LNCaP clone FGC (cell line): ENCODE data around the gene OPCML.

Experiments
- DNase-seq: peaks from one replicate; pipeline ENCODE4 v3.0.0-alpha.2; 2011; ENCODE audit warnings: low read depth
- H3K4me3 ChIP-seq: 2 replicates; pipeline ENCODE4 v1.5.1; 2011; ENCODE audit warnings: mild to moderate bottlenecking, low read depth, low read length, control low read depth
- TF ChIP-seq, protein P1 (sequence below): IDR thresholded peaks from 2 replicates; pipeline ENCODE4 v1.5.1; 2012; ENCODE audit warnings: mild to moderate bottlenecking; ENCODE audit not compliant: control insufficient read depth, insufficient read depth; ENCODE audit errors: extremely low read depth

Gene OPCML

DNA sequence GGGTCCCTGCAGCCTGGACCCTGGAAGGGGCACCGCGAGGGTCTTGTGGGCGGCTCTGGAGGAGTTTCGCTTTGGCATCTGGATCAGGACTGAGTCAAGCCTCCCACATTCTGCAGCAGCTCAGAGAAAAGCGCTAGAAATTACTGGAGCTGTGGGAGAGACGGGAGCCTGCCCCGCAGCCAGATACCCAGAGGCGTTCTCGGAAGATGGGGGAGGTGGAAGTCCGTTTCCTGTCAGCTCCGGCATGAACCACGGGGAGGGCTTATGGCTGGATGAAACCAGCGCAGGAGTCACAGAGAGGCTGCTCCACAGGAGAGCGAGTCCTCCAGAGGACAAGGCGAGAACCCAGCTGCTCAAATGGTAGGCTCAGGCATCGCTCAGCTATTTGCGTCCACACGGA lies 379.3 kb downstream of the OPCML start:
- no peak overlapping the region for H3K4me3 ChIP-seq
- DNase-seq, result no peak
- TF ChIP-seq, protein P1, sequence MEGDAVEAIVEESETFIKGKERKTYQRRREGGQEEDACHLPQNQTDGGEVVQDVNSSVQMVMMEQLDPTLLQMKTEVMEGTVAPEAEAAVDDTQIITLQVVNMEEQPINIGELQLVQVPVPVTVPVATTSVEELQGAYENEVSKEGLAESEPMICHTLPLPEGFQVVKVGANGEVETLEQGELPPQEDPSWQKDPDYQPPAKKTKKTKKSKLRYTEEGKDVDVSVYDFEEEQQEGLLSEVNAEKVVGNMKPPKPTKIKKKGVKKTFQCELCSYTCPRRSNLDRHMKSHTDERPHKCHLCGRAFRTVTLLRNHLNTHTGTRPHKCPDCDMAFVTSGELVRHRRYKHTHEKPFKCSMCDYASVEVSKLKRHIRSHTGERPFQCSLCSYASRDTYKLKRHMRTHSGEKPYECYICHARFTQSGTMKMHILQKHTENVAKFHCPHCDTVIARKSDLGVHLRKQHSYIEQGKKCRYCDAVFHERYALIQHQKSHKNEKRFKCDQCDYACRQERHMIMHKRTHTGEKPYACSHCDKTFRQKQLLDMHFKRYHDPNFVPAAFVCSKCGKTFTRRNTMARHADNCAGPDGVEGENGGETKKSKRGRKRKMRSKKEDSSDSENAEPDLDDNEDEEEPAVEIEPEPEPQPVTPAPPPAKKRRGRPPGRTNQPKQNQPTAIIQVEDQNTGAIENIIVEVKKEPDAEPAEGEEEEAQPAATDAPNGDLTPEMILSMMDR, result no peak

DNA sequence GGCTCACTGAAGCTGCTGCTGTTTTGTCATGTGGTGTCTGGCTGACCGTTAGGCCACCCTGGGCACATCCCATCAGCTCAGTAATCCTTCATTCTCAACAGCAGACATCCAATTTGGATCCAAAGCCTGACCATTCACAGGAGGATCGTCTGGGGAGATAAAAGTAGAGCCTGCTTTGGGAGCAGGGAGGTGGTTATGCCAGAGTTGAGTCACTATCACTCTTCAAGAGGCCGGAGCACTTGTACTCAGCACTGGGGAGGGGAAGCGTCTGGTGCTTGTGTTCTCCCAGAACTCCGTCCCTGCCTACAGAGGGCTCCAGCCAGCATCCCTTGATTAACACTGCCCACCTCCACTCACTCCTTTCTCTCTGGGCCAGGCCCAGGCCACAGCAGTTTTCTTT lies 382.6 kb downstream of the OPCML start:
- no peak overlapping the region for H3K4me3 ChIP-seq
- TF ChIP-seq, protein P1, result no peak
- DNase-seq, result no peak

DNA sequence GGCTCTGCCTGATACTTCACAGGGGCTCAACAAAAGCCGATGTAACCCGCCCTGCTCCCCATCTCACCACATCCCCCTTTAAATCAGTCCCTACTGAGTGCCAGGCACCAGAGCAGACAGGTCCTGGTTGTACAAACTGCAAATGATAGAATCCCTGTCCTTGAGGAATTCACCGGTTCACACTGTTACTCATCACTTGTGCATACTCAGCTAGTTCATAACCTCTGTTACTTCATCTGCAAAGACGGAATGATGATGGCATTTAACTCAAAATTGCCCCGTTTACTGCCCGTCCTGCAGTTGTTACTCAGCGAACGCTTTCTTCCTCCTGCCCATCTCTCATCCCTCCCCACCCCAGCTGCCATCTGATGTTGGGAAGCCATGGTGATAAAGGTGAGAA lies 384.7 kb downstream of the OPCML start:
- no peak overlapping the region for H3K4me3 ChIP-seq
- no peak for DNase-seq
- TF ChIP-seq, protein P1, result no peak

- DNase-seq, result no peak
- TF ChIP-seq, protein P1, result no peak
- H3K4me3 ChIP-seq, result no peak overlapping the region
These were observed 385.5 kb downstream of the OPCML start for GRCh38 chr11:133146697-133147306.

DNA sequence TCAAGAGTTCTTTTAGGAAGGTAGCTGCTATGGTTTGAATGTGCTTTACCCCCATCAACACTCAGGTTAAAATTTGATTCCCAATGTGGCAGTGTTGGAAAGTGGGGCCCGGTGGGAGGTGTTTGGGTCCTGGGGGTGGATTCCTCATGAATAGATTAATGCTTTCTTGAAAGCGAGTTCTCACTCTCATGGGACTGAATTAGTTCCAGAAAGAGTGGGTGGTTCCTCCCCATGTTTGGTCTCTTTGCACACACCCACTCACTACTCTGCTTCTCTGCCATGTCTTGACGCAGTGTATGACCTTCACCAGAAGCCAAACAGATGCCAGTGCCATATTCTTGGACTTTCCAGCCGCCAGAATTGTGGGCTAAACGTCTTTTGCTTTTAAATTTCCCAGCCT lies 394.4 kb downstream of the OPCML start:
- H3K4me3 ChIP-seq, result no peak overlapping the region
- DNase-seq, result no peak
- TF ChIP-seq, protein P1, result no peak

DNA sequence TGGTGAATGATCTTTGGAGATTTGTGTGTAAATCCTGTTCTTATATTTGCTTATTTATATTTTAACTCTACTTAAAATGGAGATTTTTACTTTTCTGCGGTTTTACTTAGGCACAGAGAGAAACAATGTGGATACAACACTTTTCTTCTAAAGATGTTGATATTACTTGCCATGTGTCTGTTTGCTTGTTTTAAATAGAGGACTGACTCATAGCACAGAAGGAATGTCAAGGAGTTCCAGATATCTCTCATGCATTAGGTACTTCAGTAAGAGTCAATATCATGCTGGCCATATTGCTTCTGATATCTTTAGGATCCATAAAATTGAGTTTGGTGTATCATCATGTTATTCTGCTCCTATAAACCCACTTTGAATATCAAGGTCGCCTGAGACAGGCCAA lies 395.0 kb downstream of the OPCML start:
- TF ChIP-seq, protein P1, result no peak
- no peak for DNase-seq
- no peak overlapping the region for H3K4me3 ChIP-seq

DNA sequence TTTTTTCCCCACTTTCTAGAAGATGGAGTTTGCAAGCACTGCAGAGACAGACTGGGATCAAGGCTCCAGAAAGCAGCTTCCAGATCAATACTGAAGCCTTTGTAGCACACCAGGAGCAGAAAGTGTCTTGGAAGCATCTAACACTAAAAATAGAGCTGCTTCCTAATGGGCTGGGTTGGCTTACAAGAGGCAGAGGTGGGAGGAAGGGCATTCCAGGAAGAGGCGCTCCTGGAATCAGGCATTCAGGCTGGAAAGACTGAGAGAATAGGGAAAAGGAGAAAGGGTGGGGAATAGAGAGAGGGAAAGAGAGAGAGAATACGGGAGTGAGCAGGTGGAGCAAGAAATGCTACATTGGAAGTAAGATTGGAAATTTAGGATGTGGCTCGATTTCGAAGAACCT lies 395.9 kb downstream of the OPCML start:
- H3K4me3 ChIP-seq, result no peak overlapping the region
- no peak for DNase-seq
- TF ChIP-seq, protein P1, result no peak
